Activated naive CD4-positive, alpha-beta T cell treated with anti-CD3 and anti-CD28 coated beads for 36 hours (primary cell): Measurements from ENCODE around the gene AGPAT4. TPM values are rescaled to one million over a fixed set of nuclear protein-coding genes. Genes with fewer than 3 reads are reported as not detected.

Source experiments
- CTCF ChIA-PET: fragments of 350-600 bp; sonication (Branson Sonifier 250); formaldehyde crosslinking; loops from one replicate; lab custom pipeline; 2021; ENCODE audit warnings: antibody characterized with exemption; lab: Charles Lee
- DNase-seq: peaks from one replicate; pipeline ENCODE4 v3.0.0-alpha.2; 2020
- H3K27ac Mint-ChIP-seq: one replicate; pipeline ENCODE4 v1.8.0; 2021; ENCODE audit warnings: mild to moderate bottlenecking, mixed read lengths
- H3K27me3 Mint-ChIP-seq: one replicate; pipeline ENCODE4 v1.8.0; 2021; ENCODE audit warnings: low read depth, mixed read lengths
- H3K36me3 Mint-ChIP-seq: one replicate; pipeline ENCODE4 v1.8.0; 2021; ENCODE audit warnings: low read depth, mixed read lengths
- H3K4me1 Mint-ChIP-seq: one replicate; pipeline ENCODE4 v1.8.0; 2021; ENCODE audit warnings: low read depth, mixed read lengths
- H3K4me3 Mint-ChIP-seq: one replicate; pipeline ENCODE4 v1.8.0; 2021; ENCODE audit warnings: mild to moderate bottlenecking, moderate library complexity, mixed read lengths
- H3K9me3 Mint-ChIP-seq: one replicate; pipeline ENCODE4 v1.8.0; 2021; ENCODE audit warnings: mixed read lengths
- intact Hi-C: fragments of 100-400 bp; cut with micrococcal nuclease; formaldehyde crosslinking; loops from one replicate; pipeline ENCODE4 v1.15.1; 2023
- total RNA-seq, 2 experiments: library from RNA; stranded (reverse); gene quantifications; one replicate each; pipeline ENCODE4 v1.2.3, GENCODE V29; 2021

Gene AGPAT4
- total RNA-seq, 2 experiments from 2014 or later: 3.7 to 4.2 TPM

DNA sequence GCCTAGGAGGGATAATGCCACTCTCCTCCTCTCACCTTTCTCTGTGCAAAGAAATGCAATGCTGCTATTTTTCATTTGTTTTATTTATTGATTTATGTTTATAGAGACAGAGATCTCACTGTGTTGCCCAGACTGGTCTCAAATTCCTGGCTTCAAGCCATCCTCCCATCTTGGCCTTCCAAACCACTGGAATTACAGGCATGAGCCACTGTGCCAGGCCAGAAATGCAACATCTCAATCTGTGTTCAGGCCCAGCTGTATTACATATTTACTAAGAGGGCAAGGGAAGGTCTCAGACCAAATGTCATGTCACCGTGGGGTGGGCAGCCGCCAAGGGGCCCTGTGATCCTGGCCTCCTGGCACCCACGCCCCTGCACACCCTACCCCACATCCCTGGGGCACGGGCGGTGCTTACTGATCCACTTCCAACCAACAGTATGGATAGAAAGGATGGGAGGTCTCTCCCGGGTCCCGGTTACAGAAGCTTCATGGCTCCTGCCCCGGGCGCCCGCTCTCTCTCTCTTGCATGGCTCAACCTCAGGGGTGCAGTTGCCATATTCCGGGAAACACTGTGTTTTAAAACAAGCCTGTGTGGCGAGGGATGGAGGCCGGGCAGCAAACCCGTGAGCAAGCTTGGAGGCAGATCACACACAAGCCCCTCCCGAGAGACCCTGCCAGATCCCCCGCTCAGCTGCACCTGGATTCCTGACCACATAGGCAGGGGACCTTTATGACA, 111.8 kb downstream of the AGPAT4 start:
- Mint-ChIP-seq H3K9me3 (peaks cover 3% of the 10 kb centered on the region), H3K4me3 (no peak overlapping the region), H3K4me1 (no peaks in the 10 kb centered on the region), H3K36me3 (peaks cover 10% of the 10 kb centered on the region), H3K27ac (no peak overlapping the region), H3K27me3 (no peaks in the 10 kb centered on the region)
- intact Hi-C loops: no loop called here
- no peak for DNase-seq
- CTCF ChIA-PET: no interaction called here

DNA sequence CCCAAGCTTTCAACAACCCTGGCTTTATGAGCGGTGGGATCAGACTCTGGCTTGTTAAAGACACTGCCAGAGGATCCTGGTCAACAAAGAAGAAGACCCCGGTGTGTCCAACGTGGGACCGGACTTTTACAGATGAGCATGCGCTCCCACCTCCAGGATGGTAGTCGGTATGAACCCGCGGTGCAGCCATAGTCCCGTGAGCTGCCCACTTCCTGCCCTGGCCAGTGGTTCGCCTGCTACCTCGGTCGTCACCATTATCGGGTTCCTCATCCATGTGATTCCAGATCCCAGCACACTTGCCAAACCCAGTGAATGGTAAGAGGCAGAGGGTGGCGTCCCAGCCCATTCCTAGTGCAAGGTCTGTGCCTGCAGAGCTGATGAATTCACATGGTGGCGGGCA, 112.7 kb downstream of the AGPAT4 start:
- intact Hi-C loops: no loop called here
- Mint-ChIP-seq H3K36me3 (peaks cover 12% of the 10 kb centered on the region), H3K27ac (no peak overlapping the region), H3K9me3 (peaks cover 7% of the 10 kb centered on the region), H3K4me3 (no peak overlapping the region), H3K27me3 (no peaks in the 10 kb centered on the region), H3K4me1 (no peaks in the 10 kb centered on the region)
- CTCF ChIA-PET: no interaction called here
- no peak for DNase-seq

DNA sequence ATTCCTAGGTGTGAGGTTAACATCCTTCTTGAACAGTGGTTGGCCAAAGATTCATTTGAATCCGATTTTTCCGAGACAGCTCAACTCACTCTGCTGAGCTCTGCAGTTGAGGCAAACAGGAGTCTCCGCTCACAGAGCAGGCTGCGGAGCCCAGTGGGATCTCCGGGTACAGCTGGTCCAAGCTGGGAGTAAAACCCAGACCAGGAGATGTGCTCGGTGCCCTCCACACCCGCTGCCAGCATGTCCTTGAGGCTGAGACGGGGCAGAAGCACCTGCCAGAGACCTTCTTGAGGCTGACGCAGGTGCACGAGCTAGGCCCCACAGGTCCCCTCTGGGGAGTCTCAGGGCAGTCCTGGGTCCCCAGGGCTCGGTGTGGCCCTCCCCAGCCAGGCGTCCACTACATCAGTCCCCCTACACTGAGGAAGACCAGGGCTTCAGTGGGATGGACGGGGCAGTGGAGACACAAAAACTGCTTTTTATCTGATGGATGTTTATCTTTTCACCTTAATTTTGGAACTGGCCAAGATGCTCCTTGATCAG, 119.0 kb downstream of the AGPAT4 start:
- H3K4me1 Mint-ChIP-seq: no peaks in the 10 kb centered on the region
- DNase-seq: no peak
- no peak overlapping the region for H3K4me3 Mint-ChIP-seq
- H3K27ac Mint-ChIP-seq: no peak overlapping the region
- peaks cover 7% of the 10 kb centered on the region for H3K9me3 Mint-ChIP-seq
- CTCF ChIA-PET: interaction anchor here (1.4 kb wide), 1 partner anchor 216 kb away, joined by 3 read pairs; no protein-coding TSS in a partner anchor
- no peaks in the 10 kb centered on the region for H3K27me3 Mint-ChIP-seq
- H3K36me3 Mint-ChIP-seq: peaks cover 4% of the 10 kb centered on the region
- intact Hi-C loops: loop anchor here (10.0 kb wide), 1 partner anchor 220 kb away; no protein-coding TSS in a partner anchor

DNA sequence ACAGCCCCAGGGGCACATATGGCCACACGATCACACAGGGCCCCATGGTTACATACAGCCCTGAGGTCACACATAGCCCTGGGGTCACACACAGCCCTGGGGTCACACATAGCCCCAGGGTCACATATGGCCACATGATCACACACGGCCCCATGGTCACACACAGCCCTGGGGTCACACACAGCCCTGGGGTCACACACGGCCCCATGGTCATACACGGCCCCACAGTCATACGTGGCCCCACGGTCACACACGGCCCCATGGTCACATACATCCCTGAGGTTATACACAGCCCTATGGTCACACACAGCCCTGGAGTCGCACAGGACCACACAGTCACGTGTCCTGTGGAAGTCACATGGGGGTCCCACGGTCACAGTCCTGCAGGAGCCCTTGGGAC, 120.1 kb downstream of the AGPAT4 start:
- Mint-ChIP-seq H3K4me1 (no peaks in the 10 kb centered on the region), H3K27me3 (no peaks in the 10 kb centered on the region), H3K4me3 (no peak overlapping the region), H3K27ac (no peak overlapping the region), H3K36me3 (peaks cover 4% of the 10 kb centered on the region), H3K9me3 (peaks cover 7% of the 10 kb centered on the region)
- intact Hi-C loops: loop anchor here (1.0 to 10.0 kb wide), 2 partner anchors 218 to 219 kb away; no protein-coding TSS in a partner anchor
- no peak for DNase-seq
- CTCF ChIA-PET: interaction anchor here (0.6 to 1.1 kb wide), 4 partner anchors 120 to 218 kb away, joined by 3 read pairs; partner anchors contain the start of gene AGPAT4

DNA sequence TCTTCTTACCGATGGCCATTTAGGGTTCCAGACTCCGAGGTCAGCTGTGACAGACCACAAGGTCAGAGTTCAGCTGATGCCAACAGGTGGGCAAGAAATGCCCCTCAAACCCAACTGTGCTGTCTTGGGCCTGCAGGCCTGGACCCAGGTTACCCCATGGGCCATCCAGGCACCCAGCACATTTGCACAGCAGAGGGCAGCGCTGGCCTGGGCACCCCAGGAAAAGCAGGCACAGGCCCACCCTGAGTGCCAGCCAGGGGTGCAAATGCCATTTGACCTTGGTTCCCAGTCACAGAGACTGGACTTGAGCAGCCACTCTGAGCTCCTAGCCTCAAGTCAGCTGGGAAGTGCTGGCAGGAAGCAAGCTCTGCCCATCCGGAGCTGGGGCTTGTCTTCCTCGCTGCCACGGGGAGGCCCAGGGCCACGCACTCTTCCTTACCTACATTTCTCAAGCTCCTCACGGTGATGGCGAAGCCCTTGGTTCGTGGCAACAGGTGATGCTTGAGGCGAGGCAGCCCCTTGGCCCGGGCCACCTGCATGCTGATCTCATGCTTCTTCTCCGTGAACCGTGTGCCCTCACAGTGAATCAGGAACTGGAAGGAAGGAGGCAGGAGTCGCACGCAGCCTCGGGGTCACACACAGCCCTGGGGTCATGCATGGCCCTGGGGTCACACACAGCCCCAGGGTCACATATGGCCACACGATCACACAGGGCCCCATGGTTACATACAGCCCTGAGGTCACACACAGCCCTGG, 120.8 kb downstream of the AGPAT4 start:
- CTCF ChIA-PET: interaction anchor here (0.6 to 1.1 kb wide), 4 partner anchors 121 to 219 kb away, joined by 3 read pairs; partner anchors contain the start of gene AGPAT4
- DNase-seq: peak; percentile 13
- H3K27me3 Mint-ChIP-seq: no peaks in the 10 kb centered on the region
- H3K4me1 Mint-ChIP-seq: no peaks in the 10 kb centered on the region
- no peak overlapping the region for H3K4me3 Mint-ChIP-seq
- no peak overlapping the region for H3K27ac Mint-ChIP-seq
- peaks cover 3% of the 10 kb centered on the region for H3K36me3 Mint-ChIP-seq
- intact Hi-C loops: loop anchor here (1.0 to 10.0 kb wide), 2 partner anchors 218 kb away; no protein-coding TSS in a partner anchor
- H3K9me3 Mint-ChIP-seq: peaks cover 7% of the 10 kb centered on the region

DNA sequence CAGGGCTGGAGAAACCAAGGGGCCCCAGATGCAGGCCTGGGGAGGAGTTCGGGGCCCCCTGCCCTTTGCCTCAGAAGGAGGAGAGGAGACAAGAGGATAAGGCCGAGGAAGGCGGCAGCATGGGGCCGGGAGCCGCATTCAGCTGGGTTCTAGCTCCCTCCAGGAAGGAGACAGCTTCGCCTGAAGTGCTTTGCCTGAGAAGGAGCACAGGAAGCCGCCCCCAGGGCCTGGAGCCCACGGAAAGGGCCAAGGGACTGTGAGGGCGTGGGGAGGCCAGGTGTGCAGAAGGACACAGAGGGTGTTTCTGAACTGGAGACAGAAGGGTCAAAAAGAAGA, 121.4 kb downstream of the AGPAT4 start:
- CTCF ChIA-PET: interaction anchor here (0.6 to 1.1 kb wide), 3 partner anchors 187 to 219 kb away, joined by 3 to 6 read pairs (median 3); no protein-coding TSS in a partner anchor
- intact Hi-C loops: loop anchor here (10.0 kb wide), 1 partner anchor 218 kb away; no protein-coding TSS in a partner anchor
- no peak for DNase-seq
- peaks cover 6% of the 10 kb centered on the region for H3K9me3 Mint-ChIP-seq
- no peaks in the 10 kb centered on the region for H3K27me3 Mint-ChIP-seq
- H3K4me3 Mint-ChIP-seq: no peak overlapping the region
- H3K36me3 Mint-ChIP-seq: peaks cover 3% of the 10 kb centered on the region
- no peak overlapping the region for H3K27ac Mint-ChIP-seq
- no peaks in the 10 kb centered on the region for H3K4me1 Mint-ChIP-seq

DNA sequence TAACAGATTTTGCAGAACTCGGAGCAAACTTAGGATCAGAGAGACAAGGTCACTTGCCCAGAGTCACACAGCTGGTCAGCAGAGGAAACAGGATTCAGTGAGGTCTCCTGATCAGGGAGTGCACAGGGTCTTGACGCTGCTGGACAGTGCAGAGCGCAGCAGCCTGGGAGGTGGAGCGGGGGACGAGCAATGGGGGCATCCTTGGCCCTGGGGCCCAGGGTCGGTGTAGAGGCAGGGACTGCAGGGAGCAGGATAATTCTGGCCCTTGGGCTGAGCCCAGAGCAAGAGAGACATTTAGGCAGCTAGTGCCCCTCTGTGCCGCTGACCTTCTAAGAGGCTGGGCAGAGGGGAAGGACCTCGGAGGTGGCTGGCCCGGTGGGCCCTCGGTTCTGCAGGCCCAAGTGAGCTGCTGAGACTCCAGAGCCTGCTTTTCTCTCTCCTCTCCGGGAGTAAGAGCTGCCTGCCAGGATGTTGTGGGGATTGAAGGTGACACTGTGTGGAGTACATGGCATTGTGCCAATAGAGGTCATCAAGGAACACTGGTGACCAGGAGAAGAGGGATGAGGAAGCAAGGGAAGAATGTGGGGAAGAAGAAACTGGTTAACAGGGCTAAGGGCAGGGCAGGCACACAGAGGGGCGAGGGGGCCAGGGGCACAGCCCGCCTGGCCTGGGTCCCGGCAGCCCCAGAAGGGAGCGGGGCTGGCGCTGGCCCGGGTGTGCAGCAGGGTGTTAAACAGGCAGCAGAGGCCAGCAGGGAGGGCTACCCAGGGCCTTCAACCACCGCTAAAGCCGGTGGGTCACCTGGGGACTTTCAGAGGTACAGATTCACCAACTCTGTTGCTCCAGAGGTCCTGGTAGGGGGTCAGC, 122.0 kb downstream of the AGPAT4 start:
- H3K36me3 Mint-ChIP-seq: peaks cover 1% of the 10 kb centered on the region
- H3K4me3 Mint-ChIP-seq: no peak overlapping the region
- H3K9me3 Mint-ChIP-seq: peaks cover 2% of the 10 kb centered on the region
- intact Hi-C loops: loop anchor here (10.0 kb wide), 1 partner anchor 217 kb away; no protein-coding TSS in a partner anchor
- no peaks in the 10 kb centered on the region for H3K4me1 Mint-ChIP-seq
- CTCF ChIA-PET: interaction anchor here (0.6 kb wide), 1 partner anchor 188 kb away, joined by 6 read pairs; no protein-coding TSS in a partner anchor
- H3K27me3 Mint-ChIP-seq: no peaks in the 10 kb centered on the region
- no peak overlapping the region for H3K27ac Mint-ChIP-seq
- DNase-seq: no peak

DNA sequence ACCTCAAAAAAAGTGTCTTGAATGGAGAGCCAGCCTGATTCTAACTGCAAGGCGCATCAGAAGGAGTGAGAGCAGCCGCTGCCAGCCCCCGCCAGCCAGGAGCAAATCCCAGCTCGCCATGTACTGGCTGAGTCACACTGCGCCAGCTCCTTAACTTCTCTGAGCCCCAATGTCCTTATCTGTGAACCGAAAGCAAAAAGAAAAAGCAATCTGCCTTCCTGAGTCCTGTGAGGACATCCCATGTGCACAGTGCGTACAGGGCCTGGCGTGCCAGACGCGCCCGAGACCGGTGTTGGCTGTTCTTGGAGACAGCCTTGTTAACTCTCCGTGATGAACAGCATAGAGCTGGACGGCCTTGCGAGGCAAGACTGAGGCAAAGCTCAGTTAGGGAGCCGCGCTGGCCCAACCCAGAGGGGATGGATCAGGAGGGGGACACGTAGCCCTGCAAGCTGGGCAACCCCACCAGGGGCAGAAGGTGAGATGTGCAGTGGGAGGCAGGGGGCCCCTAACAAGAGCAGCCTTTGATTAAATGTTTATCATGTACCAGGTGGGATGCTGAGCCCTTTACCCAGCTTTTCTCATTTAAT, 122.7 kb downstream of the AGPAT4 start:
- H3K27ac Mint-ChIP-seq: no peak overlapping the region
- no peak overlapping the region for H3K4me3 Mint-ChIP-seq
- CTCF ChIA-PET: interaction anchor here (0.9 to 1.4 kb wide), 2 partner anchors 219 to 223 kb away, joined by 3 to 7 read pairs; no protein-coding TSS in a partner anchor

DNA sequence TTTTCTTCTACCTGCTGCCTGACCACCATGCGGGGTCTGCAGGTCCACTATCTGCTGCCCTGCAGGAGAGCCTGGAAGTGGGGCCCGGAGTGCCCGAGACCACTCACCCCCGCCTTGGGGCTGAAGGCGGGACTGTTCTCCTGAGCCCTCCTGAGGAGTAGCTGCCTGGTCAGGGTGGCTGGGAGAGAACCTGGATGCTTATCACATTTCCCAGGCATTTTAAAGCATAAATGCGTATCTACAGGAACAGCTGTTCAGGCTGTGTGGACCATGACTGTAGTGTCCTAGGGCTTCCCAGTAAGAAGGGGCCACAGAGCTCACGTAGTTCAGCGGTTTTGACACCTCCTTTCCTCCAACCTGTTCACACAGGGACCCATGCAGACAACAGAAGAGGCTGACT, 123.3 kb downstream of the AGPAT4 start:
- no peak overlapping the region for H3K4me3 Mint-ChIP-seq
- no peaks in the 10 kb centered on the region for H3K9me3 Mint-ChIP-seq
- intact Hi-C loops: loop anchor here (10.0 kb wide), 1 partner anchor 216 kb away; no protein-coding TSS in a partner anchor
- CTCF ChIA-PET: interaction anchor here (0.9 to 1.4 kb wide), 2 partner anchors 220 to 223 kb away, joined by 3 to 7 read pairs; no protein-coding TSS in a partner anchor
- H3K4me1 Mint-ChIP-seq: no peaks in the 10 kb centered on the region
- no peaks in the 10 kb centered on the region for H3K27me3 Mint-ChIP-seq
- H3K27ac Mint-ChIP-seq: no peak overlapping the region
- H3K36me3 Mint-ChIP-seq: peaks cover 1% of the 10 kb centered on the region
- DNase-seq: no peak

More for the DNA sequence above, 122.7 kb downstream of the AGPAT4 start:
- no peaks in the 10 kb centered on the region for H3K4me1 Mint-ChIP-seq
- peaks cover 1% of the 10 kb centered on the region for H3K36me3 Mint-ChIP-seq
- no peaks in the 10 kb centered on the region for H3K27me3 Mint-ChIP-seq
- no peaks in the 10 kb centered on the region for H3K9me3 Mint-ChIP-seq
- intact Hi-C loops: loop anchor here (10.0 kb wide), 1 partner anchor 216 kb away; no protein-coding TSS in a partner anchor
- no peak for DNase-seq

DNA sequence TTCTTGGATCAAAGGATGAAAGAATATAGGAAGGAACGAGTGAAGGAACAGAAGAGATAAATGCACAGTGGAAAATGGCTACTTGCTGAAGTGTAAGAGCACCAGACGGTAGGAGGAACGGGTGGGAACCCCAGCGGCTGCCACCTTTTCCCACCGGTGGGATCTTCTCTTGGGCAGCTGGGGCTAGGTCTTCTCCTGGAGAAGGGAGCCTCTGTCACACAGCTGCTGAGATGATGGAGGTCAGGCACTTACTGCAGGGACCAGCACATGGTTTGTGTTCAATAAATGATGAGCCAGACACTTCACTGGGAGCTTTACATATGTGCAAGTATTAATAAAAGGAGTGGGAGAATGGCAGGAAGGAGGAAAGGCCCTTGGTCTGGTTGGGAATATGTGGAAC, 123.7 kb downstream of the AGPAT4 start:
- no peaks in the 10 kb centered on the region for H3K4me1 Mint-ChIP-seq
- no peak overlapping the region for H3K4me3 Mint-ChIP-seq
- no peaks in the 10 kb centered on the region for H3K27me3 Mint-ChIP-seq
- intact Hi-C loops: loop anchor here (10.0 kb wide), 1 partner anchor 215 kb away; no protein-coding TSS in a partner anchor
- H3K36me3 Mint-ChIP-seq: peaks cover 1% of the 10 kb centered on the region
- H3K27ac Mint-ChIP-seq: no peak overlapping the region
- H3K9me3 Mint-ChIP-seq: no peaks in the 10 kb centered on the region
- no peak for DNase-seq
- CTCF ChIA-PET: interaction anchor here (0.6 to 1.4 kb wide), 2 partner anchors 220 to 223 kb away, joined by 3 to 7 read pairs; no protein-coding TSS in a partner anchor
